Trophoblast cell (in vitro differentiated cells and primary cell): ENCODE data around the gene TNS3.

Experiments
- DNase-seq, 2 donors: peaks; one replicate each; pipeline ENCODE4 v3.0.0-alpha.2; 2016
- H2AFZ ChIP-seq: 2 replicates; pipeline ENCODE4 v1.6.1; 2013; ENCODE audit warnings: low read length, moderate library complexity, mild to moderate bottlenecking; ENCODE audit not compliant: insufficient read depth, poor library complexity
- H2AK5ac ChIP-seq: 2 replicates; pipeline ENCODE4 v1.6.1; 2013; ENCODE audit warnings: mild to moderate bottlenecking, low read length
- H2BK120ac ChIP-seq: 2 replicates; pipeline ENCODE4 v1.6.1; 2013; ENCODE audit warnings: low read length, mild to moderate bottlenecking, moderate library complexity; ENCODE audit not compliant: insufficient read depth, poor library complexity
- H2BK12ac ChIP-seq: 2 replicates; pipeline ENCODE4 v1.6.1; 2013; ENCODE audit warnings: mild to moderate bottlenecking, low read length, moderate library complexity
- H2BK5ac ChIP-seq: 2 replicates; pipeline ENCODE4 v1.6.1; 2013; ENCODE audit warnings: low read length, low read depth, moderate library complexity, mild to moderate bottlenecking; ENCODE audit not compliant: poor library complexity
- H3K14ac ChIP-seq: 2 replicates; pipeline ENCODE4 v1.6.1; 2013; ENCODE audit warnings: mild to moderate bottlenecking, low read length
- H3K18ac ChIP-seq: 2 replicates; pipeline ENCODE4 v1.6.1; 2013; ENCODE audit warnings: mild to moderate bottlenecking, low read length
- H3K23ac ChIP-seq: 2 replicates; pipeline ENCODE4 v1.6.1; 2013; ENCODE audit warnings: low read length
- H3K27ac ChIP-seq: 2 replicates; pipeline ENCODE4 v1.5.1; 2013; ENCODE audit warnings: low read depth, mild to moderate bottlenecking, inconsistent platforms, low read length, moderate library complexity
- H3K27me3 ChIP-seq: 2 replicates; pipeline ENCODE4 v1.6.1; 2013; ENCODE audit warnings: inconsistent platforms, mild to moderate bottlenecking, low read length, moderate library complexity; ENCODE audit not compliant: insufficient read depth
- H3K36me3 ChIP-seq, 2 experiments: 1 replicate in 1 of 2; 2 replicates in 1 of 2; pipeline ENCODE4 v1.6.1; 2013; ENCODE audit warnings: low read length in 2 of 2, mild to moderate bottlenecking in 2 of 2, moderate library complexity in 1 of 2; ENCODE audit not compliant: insufficient read depth in 2 of 2, control insufficient read depth in 1 of 2
- H3K4ac ChIP-seq: 2 replicates; pipeline ENCODE4 v1.6.1; 2013; ENCODE audit warnings: low read depth, mild to moderate bottlenecking, low read length, moderate library complexity
- H3K4me1 ChIP-seq, 2 experiments: 1 replicate in 1 of 2; 2 replicates in 1 of 2; pipeline ENCODE4 v1.6.1; 2013; ENCODE audit warnings: low read length in 2 of 2, mild to moderate bottlenecking in 2 of 2, moderate library complexity in 1 of 2; ENCODE audit not compliant: insufficient read depth in 2 of 2, control insufficient read depth in 1 of 2
- H3K4me2 ChIP-seq: 2 replicates; pipeline ENCODE4 v1.6.1; 2013; ENCODE audit warnings: inconsistent platforms, mild to moderate bottlenecking, low read length, moderate library complexity
- H3K4me3 ChIP-seq: 2 replicates; pipeline ENCODE4 v1.5.1; 2013; ENCODE audit warnings: mild to moderate bottlenecking, low read depth, low read length, inconsistent platforms
- H3K79me1 ChIP-seq: one replicate; pipeline ENCODE4 v1.6.1; 2013; ENCODE audit warnings: low read length
- H3K79me2 ChIP-seq: 2 replicates; pipeline ENCODE4 v1.6.1; 2013; ENCODE audit warnings: low read length, mild to moderate bottlenecking; ENCODE audit not compliant: control insufficient read depth, insufficient read depth, poor library complexity
- H3K9ac ChIP-seq: 2 replicates; pipeline ENCODE4 v1.6.1; 2013; ENCODE audit warnings: mild to moderate bottlenecking, low read length
- H3K9me3 ChIP-seq: 2 replicates; pipeline ENCODE4 v1.6.1; 2013; ENCODE audit warnings: low read depth, mild to moderate bottlenecking, control low read depth, inconsistent platforms, low read length; ENCODE audit not compliant: insufficient read depth
- H4K12ac ChIP-seq: 2 replicates; pipeline ENCODE4 v1.6.1; 2013; ENCODE audit warnings: low read depth, mild to moderate bottlenecking, low read length, moderate library complexity
- H4K8ac ChIP-seq: 2 replicates; pipeline ENCODE4 v1.6.1; 2013; ENCODE audit warnings: low read depth, mild to moderate bottlenecking, low read length, moderate library complexity
- H4K91ac ChIP-seq: one replicate; pipeline ENCODE4 v1.6.1; 2013; ENCODE audit warnings: low read depth, mild to moderate bottlenecking, low read length, moderate library complexity
- WGBS: extraction: QIAGEN DNeasy Blood & Tissue Kit; methylation state at CpG from one replicate; pipeline ENCODE4 v1.1.7; 2013; ENCODE audit warnings: missing lambda C conversion rate; ENCODE audit not compliant: insufficient read length, insufficient coverage; ENCODE audit errors: extremely low coverage; 5-methylcytosine and 5-hydroxymethylcytosine counted together

TNS3 gene

DNA sequence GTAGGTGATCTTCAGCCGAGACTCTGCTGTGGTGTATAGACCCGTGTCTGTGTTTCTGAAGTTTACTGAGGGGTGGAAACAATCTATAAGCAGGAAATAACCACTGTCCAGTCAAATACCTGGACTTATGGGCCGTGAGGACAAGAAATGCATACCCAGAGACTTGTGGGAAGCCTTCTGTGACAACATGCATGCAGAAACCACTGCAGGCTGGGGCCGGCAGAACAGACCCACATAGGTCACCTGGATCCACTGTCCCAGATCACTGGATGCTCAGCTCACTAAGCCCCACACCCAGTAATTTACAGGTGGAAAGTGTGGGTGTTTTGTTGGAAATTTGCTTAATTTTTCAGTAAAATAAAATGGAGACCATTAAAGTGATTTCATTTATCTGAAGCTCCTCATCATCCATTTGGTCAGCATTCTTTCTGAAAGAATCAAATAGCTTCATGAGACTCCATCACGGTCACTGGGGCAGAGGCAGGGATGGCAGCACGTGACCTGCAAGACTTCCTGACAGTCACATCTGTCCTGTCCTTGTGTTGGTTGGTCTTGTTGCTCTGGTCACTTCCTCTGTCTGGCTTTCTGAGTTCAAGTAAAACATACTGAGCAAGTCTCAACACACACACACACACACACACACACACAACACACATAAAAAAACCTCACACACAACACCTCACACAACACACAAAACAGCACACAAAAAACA lies 108.3 kb downstream of the TNS3 start:
- H3K23ac ChIP-seq, result no peak overlapping the region
- no CpG with 5 or more reads among the region's 6 CpGs for WGBS

DNA sequence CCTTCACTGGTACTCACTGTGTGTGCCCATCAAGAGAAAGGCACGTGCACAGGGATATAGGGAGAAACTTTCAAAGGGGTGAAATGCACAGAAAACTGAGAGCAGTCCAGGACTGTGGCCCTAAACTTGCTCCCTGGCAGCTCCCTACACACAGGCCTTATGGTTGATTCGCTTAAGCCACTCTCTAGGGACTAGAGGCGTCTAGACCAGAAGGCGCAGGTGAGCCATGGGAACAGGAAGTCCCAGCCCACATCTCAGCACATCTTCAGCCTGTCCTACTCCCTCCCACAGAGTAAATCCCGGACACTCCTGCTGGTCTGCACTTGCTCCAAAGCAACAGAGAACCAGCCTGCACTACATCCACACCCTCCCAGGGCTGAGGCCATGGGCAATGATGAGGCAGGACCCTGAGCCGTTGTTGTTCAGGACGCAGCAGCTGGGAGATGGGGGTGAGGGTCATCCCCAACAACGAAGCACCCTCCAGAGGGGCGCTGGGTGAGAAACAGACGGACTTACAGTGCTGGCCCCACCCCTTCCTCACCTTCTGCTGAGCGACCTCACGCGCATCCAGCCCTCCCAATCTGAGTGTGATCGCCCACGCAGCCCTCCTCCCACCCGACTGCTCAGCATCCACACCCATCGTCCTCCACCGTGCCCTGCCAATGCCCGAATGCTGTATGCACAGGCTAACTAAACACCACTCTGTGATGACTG lies 109.3 kb downstream of the TNS3 start:
- H3K4me2 ChIP-seq, result no peak overlapping the region
- H4K12ac ChIP-seq, result no peak overlapping the region
- H3K36me3 ChIP-seq, result peaks cover 31 to 53% of the 10 kb centered on the region in 2 experiments
- peak overlapping the region; percentile 58 for H3K18ac ChIP-seq
- peak overlapping the region; percentile 2 for H3K14ac ChIP-seq
- no peak overlapping the region for H3K9ac ChIP-seq
- no peak overlapping the region for H3K23ac ChIP-seq
- no peak overlapping the region for H2BK120ac ChIP-seq
- peaks cover 24% of the 10 kb centered on the region for H3K79me1 ChIP-seq
- H2BK5ac ChIP-seq, result no peak overlapping the region
- H4K91ac ChIP-seq, result no peak overlapping the region
- no peak overlapping the region for H2AFZ ChIP-seq
- no CpG with 5 or more reads among the region's 19 CpGs for WGBS
- H3K27ac ChIP-seq, result no peak overlapping the region
- H4K8ac ChIP-seq, result no peak overlapping the region
- peaks cover 3% of the 10 kb centered on the region for H3K9me3 ChIP-seq
- H3K4me3 ChIP-seq, result no peak overlapping the region
- peaks cover 28 to 29% of the 10 kb centered on the region in 2 experiments for H3K4me1 ChIP-seq
- no peaks in the 10 kb centered on the region for H3K27me3 ChIP-seq
- H2BK12ac ChIP-seq, result no peak overlapping the region
- no peak overlapping the region for H3K4ac ChIP-seq
- H2AK5ac ChIP-seq, result no peak overlapping the region
- DNase-seq, result no peak
- H3K79me2 ChIP-seq, result peaks cover 14% of the 10 kb centered on the region

More for the DNA sequence above, 108.3 kb downstream of the TNS3 start:
- Histone ChIP-seq H4K12ac (no peak overlapping the region), H3K27me3 (no peaks in the 10 kb centered on the region), H3K9ac (no peak overlapping the region), H3K79me1 (peaks cover 24% of the 10 kb centered on the region), H2BK12ac (no peak overlapping the region), H3K79me2 (peaks cover 17% of the 10 kb centered on the region), H2AFZ (no peak overlapping the region), H2AK5ac (no peak overlapping the region), H3K4me3 (no peak overlapping the region), H2BK5ac (no peak overlapping the region), H4K91ac (no peak overlapping the region), H3K9me3 (peaks cover 3% of the 10 kb centered on the region), H2BK120ac (no peak overlapping the region), H3K18ac (peak overlapping the region; percentile 16), H3K4ac (no peak overlapping the region), H3K4me2 (no peak overlapping the region), H3K27ac (no peak overlapping the region), H3K36me3 (peaks cover 31 to 56% of the 10 kb centered on the region in 2 experiments), H3K14ac (no peak overlapping the region), H3K4me1 (peaks cover 32 to 35% of the 10 kb centered on the region in 2 experiments), H4K8ac (no peak overlapping the region)
- peak in 1 of 2 donors; percentile 49 for DNase-seq

DNA sequence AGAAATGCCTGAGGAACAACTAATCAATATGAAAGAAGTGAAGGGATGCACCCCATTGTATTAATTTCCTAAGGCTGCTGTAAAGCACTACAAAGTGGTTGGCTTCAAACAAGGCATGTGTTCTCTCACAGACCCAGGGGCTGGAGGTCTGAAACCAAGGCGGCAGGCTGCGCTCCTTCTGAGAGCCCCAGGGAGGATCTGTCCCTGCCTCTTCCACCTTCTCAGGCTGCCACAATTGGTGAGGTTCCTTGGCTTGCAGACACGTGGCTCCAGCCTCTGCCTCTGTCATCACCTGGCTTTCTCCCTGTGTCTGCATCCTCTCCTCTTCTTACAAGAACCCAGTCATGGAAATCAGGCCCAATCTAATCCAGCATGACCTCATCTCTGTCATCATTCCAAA lies 110.1 kb downstream of the TNS3 start:
- no peak overlapping the region for H2BK5ac ChIP-seq
- DNase-seq, result no peak
- no peak overlapping the region for H3K23ac ChIP-seq
- H4K91ac ChIP-seq, result no peak overlapping the region
- H3K14ac ChIP-seq, result no peak overlapping the region
- H3K18ac ChIP-seq, result no peak overlapping the region
- H2BK120ac ChIP-seq, result no peak overlapping the region
- no peak overlapping the region for H3K9ac ChIP-seq
- no peak overlapping the region for H3K4ac ChIP-seq
- H3K36me3 ChIP-seq, result peaks cover 30 to 48% of the 10 kb centered on the region in 2 experiments
- peaks cover 22 to 27% of the 10 kb centered on the region in 2 experiments for H3K4me1 ChIP-seq
- peaks cover 10% of the 10 kb centered on the region for H3K79me2 ChIP-seq
- no CpG with 5 or more reads among the region's 3 CpGs for WGBS
- no peak overlapping the region for H3K4me2 ChIP-seq
- no peak overlapping the region for H4K12ac ChIP-seq
- no peak overlapping the region for H4K8ac ChIP-seq
- H3K4me3 ChIP-seq, result no peak overlapping the region
- H2BK12ac ChIP-seq, result no peak overlapping the region
- no peak overlapping the region for H2AK5ac ChIP-seq
- no peak overlapping the region for H3K27ac ChIP-seq
- peaks cover 3% of the 10 kb centered on the region for H3K9me3 ChIP-seq
- H2AFZ ChIP-seq, result no peak overlapping the region
- H3K79me1 ChIP-seq, result peaks cover 24% of the 10 kb centered on the region
- no peaks in the 10 kb centered on the region for H3K27me3 ChIP-seq

DNA sequence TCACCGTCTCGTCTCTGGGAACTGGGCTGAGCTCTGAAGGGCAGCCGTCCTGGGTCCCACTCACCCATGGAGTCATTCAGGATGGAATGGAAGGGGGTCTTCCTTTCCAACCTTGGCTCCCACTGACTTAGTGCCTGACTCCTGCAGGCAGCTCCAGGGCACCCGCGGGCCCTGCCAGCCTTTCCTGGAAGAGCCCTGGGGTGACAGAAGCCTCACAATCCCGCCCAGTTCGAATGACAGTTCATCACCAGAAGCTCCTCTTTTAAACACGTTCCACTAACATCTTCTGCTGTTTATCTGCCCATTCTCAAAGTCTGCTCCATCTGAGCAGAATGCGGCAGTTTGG lies 110.6 kb downstream of the TNS3 start:
- Histone ChIP-seq H2BK120ac (no peak overlapping the region), H3K79me1 (peaks cover 23% of the 10 kb centered on the region), H3K36me3 (peaks cover 32 to 45% of the 10 kb centered on the region in 2 experiments), H3K4me2 (no peak overlapping the region), H3K14ac (no peak overlapping the region), H2BK12ac (no peak overlapping the region), H3K4ac (no peak overlapping the region), H3K23ac (no peak overlapping the region), H4K8ac (no peak overlapping the region), H2BK5ac (no peak overlapping the region), H3K9me3 (peaks cover 3% of the 10 kb centered on the region), H3K9ac (no peak overlapping the region), H3K18ac (peak overlapping the region; percentile 70), H3K27ac (no peak overlapping the region), H2AFZ (no peak overlapping the region), H3K79me2 (peaks cover 9% of the 10 kb centered on the region), H4K91ac (no peak overlapping the region), H3K4me1 (peaks cover 24 to 26% of the 10 kb centered on the region in 2 experiments), H2AK5ac (no peak overlapping the region), H4K12ac (no peak overlapping the region), H3K4me3 (no peak overlapping the region), H3K27me3 (no peaks in the 10 kb centered on the region)
- WGBS, result no CpG with 5 or more reads among the region's 9 CpGs
- no peak for DNase-seq
